Fibroblast of lung (primary cell): ENCODE results near the gene ELFN1.

Experiments used
- CTCF ChIP-seq, 2 donors: IDR thresholded peaks in 1 of 2; conservative IDR thresholded peaks in 1 of 2; 1 replicate in 1 of 2; 2 replicates in 1 of 2; pipeline ENCODE4 v1.5.1; 2011 to 2012; ENCODE audit warnings: low read length in 2 of 2, control low read depth in 1 of 2, inconsistent platforms in 1 of 2, low read depth in 1 of 2, mild to moderate bottlenecking in 1 of 2
- EZH2 ChIP-seq: IDR thresholded peaks from 2 replicates; pipeline ENCODE4 v1.5.1; 2012; ENCODE audit warnings: low read length, control low read depth, mild to moderate bottlenecking; ENCODE audit errors: missing control alignments

DNA sequence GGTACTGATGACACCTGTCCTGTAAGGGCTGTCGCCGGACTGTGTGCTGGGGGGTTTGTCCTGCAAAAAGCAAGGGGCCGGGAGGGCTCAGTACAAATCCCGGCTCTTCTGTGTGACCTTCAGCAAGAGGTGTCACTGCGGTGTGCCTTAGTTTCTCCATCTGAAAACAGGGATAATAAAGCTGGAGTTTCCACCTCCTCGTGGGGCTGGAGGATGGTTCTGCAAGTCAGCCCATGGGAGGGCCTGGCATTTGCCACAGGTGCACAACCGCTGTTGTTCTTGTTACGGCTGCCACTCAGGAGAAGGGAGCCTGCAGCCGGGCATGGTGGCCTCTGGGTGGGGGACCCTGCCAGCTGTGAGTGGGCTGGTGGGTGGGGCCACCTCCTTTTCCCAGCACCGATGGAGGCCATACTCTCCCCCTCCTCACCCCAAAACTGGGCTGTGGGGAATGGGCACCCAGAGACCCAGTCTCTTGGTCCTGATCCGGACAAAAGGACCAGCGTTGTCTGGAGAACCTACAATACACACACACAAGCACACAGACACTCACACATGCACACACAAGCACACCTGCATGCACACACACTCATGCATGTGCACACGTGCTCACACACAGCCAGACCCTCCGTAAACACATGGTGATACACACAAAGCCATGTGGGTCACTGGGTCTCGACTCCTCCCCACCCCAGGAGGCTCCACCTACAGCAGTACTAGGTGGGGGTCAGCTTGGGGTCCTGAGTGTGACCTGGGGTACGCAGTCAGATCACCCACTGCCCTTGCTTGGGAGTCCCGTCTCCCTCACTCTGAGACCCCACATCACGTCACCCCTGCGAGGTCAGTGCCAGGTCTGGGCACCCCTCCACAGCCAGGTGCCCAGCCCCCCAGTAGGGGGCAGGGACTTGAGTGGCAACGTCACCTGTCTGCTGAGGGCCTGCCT is 34.1 kb downstream of the ELFN1 start:
- TF ChIP-seq CTCF (conservative IDR thresholded peaks at IDR 0.05 in 1 of 2, IDR thresholded peaks at IDR 0.05 in 1 of 2; ENCODE audit: low read depth in 1 of 2, low read length in 2 of 2), result no peak
- TF ChIP-seq EZH2, result no peak
